SK-N-SH (cell line): ENCODE results near the gene HNRNPM.

Experiments
- CHD2 ChIP-seq: fragments of 150-350 bp; IDR thresholded peaks from 2 replicates; pipeline ENCODE4 v1.6.1; 2018; ENCODE audit warnings: low read length; ENCODE audit not compliant: partially characterized antibody
- CTCF ChIP-seq: fragments of 200-600 bp; sonication (generic); IDR thresholded peaks from 2 replicates; pipeline ENCODE4 v1.6.1; 2017; ENCODE audit warnings: antibody characterized with exemption, mild to moderate bottlenecking, moderate library complexity
- FOSL2 ChIP-seq: IDR thresholded peaks from 2 replicates; pipeline ENCODE4 v1.4.0; 2012; ENCODE audit warnings: low read depth, mild to moderate bottlenecking, moderate library complexity, borderline replicate concordance
- MAX ChIP-seq: IDR thresholded peaks from 2 replicates; pipeline ENCODE4 v1.4.0; 2012; ENCODE audit warnings: low read depth
- MEF2A ChIP-seq: IDR thresholded peaks from 2 replicates; pipeline ENCODE4 v1.4.0; 2012; ENCODE audit warnings: low read depth, borderline replicate concordance
- POLR2AphosphoS5 ChIP-seq: IDR thresholded peaks from 2 replicates; pipeline ENCODE4 v1.6.1; 2012; ENCODE audit warnings: low read depth, low read length
- SIN3A ChIP-seq: IDR thresholded peaks from 2 replicates; pipeline ENCODE4 v1.6.1; 2012; ENCODE audit warnings: low read depth, mild to moderate bottlenecking, low read length, moderate library complexity, borderline replicate concordance
- TAF1 ChIP-seq: IDR thresholded peaks from 2 replicates; pipeline ENCODE4 v1.6.1; 2012; ENCODE audit warnings: low read depth, mild to moderate bottlenecking, low read length, moderate library complexity, borderline replicate concordance

- TF ChIP-seq FOSL2 (no peak), TAF1 (no peak), CTCF (no peak), SIN3A (no peak), CHD2 (no peak), POLR2AphosphoS5 (no peak), MEF2A (no peak), MAX (no peak)
Measured at GRCh38 chr19:8510589-8511115, 65.9 kb downstream of the HNRNPM start.
